Caco-2 (cell line): ENCODE measurements around the gene CHRM2. TPM values are rescaled to one million over a fixed set of nuclear protein-coding genes. Genes with fewer than 3 reads are reported as not detected.

ENCODE experiments used
- BruUV-seq: library from RNA; stranded (reverse); fragments of 400-500 nt; replicated peaks from 2 replicates; lab custom pipeline; 2021; lab: Mats Ljungman, UMichigan
- CTCF ChIA-PET: fragments of 300-600 bp; sonication (Branson Sonifier 250); formaldehyde crosslinking; loops from one replicate; lab custom pipeline; 2022; ENCODE audit warnings: antibody characterized with exemption; lab: Charles Lee
- POLR2A ChIA-PET: fragments of 300-600 bp; sonication (Branson Sonifier 250); formaldehyde crosslinking; loops from one replicate; lab custom pipeline; 2022; ENCODE audit warnings: antibody characterized with exemption; lab: Charles Lee
- DNase-seq, 2 experiments: peaks; one replicate each; pipeline versions ENCODE4 v3.0.0 to v3.0.0-alpha.2; 2020 to 2022
- H3K27me3 ChIP-seq: replicated peaks from 2 replicates; pipeline ENCODE4 v1.6.0; 2011; ENCODE audit warnings: low read length; ENCODE audit not compliant: control insufficient read depth, insufficient read depth
- H3K36me3 ChIP-seq: 2 replicates; pipeline ENCODE4 v1.5.1; 2011; ENCODE audit warnings: low read length; ENCODE audit not compliant: control insufficient read depth, insufficient read depth
- H3K4me1 ChIP-seq: fragments of 250-450 bp; sonication (Bioruptor Pico); 2 replicates; pipeline ENCODE4 v1.5.1; 2020; ENCODE audit warnings: mild to moderate bottlenecking
- H3K4me3 ChIP-seq: 2 replicates; pipeline ENCODE4 v1.5.1; 2011; ENCODE audit warnings: low read depth, mild to moderate bottlenecking, control low read depth, low read length
- H3K9me3 ChIP-seq: fragments of 250-450 bp; sonication (Bioruptor Pico); 2 replicates; pipeline ENCODE4 v1.5.1; 2020; ENCODE audit warnings: mild to moderate bottlenecking, moderate library complexity
- H3K27ac Mint-ChIP-seq: one replicate; pipeline ENCODE4 v1.8.0; 2022; ENCODE audit warnings: mixed read lengths; ENCODE audit not compliant: unreplicated experiment
- H3K27me3 Mint-ChIP-seq: one replicate; pipeline ENCODE4 v1.8.0; 2022; ENCODE audit warnings: mixed read lengths; ENCODE audit not compliant: insufficient read depth, unreplicated experiment
- H3K36me3 Mint-ChIP-seq: one replicate; pipeline ENCODE4 v1.8.0; 2022; ENCODE audit warnings: mild to moderate bottlenecking, mixed read lengths; ENCODE audit not compliant: insufficient read depth, unreplicated experiment
- H3K4me1 Mint-ChIP-seq: one replicate; pipeline ENCODE4 v1.8.0; 2022; ENCODE audit warnings: low read depth, mixed read lengths; ENCODE audit not compliant: unreplicated experiment
- H3K4me3 Mint-ChIP-seq: one replicate; pipeline ENCODE4 v1.8.0; 2022; ENCODE audit warnings: mild to moderate bottlenecking, moderate library complexity, mixed read lengths; ENCODE audit not compliant: unreplicated experiment
- H3K9me3 Mint-ChIP-seq: one replicate; pipeline ENCODE4 v1.8.0; 2022; ENCODE audit warnings: mixed read lengths; ENCODE audit not compliant: unreplicated experiment
- intact Hi-C: fragments of 100-400 bp; cut with micrococcal nuclease; formaldehyde crosslinking; loops from one replicate; pipeline ENCODE4 v1.10.0; 2022; ENCODE audit not compliant: unreplicated experiment
- total RNA-seq: library from RNA; stranded (reverse); gene quantifications from 2 replicates; pipeline ENCODE4 v1.2.3, GENCODE V29; 2022
- TF ChIP-seq, protein P1 (sequence below), 2 experiments: fragments of 200-600 bp in 1 of 2; IDR thresholded peaks; 1 replicate in 1 of 2; 2 replicates in 1 of 2; pipeline versions ENCODE4 v1.5.1 to v1.8.0; 2011 to 2022; ENCODE audit warnings: antibody characterized with exemption in 1 of 2, control low read depth in 1 of 2, inconsistent platforms in 1 of 2, low read depth in 1 of 2, low read length in 1 of 2, mild to moderate bottlenecking in 1 of 2, moderate library complexity in 1 of 2; ENCODE audit not compliant: insufficient read depth in 1 of 2, severe bottlenecking in 1 of 2, unreplicated experiment in 1 of 2

CHRM2 gene
- total RNA-seq, 1 experiment from 2014 or later = not detected

- H3K9me3 Mint-ChIP-seq = no peaks in the 10 kb centered on the region
- CTCF ChIA-PET = no interaction called here
- peaks cover 3% of the 10 kb centered on the region for H3K27me3 Mint-ChIP-seq
- Histone ChIP-seq H3K36me3 (no peaks in the 10 kb centered on the region), H3K9me3 (no peaks in the 10 kb centered on the region), H3K27me3 (no peaks in the 10 kb centered on the region), H3K4me1 (no peaks in the 10 kb centered on the region), H3K4me3 (no peak overlapping the region)
- POLR2A ChIA-PET = no interaction called here
- no TSS peak for BruUV-seq
- no peak overlapping the region for H3K27ac Mint-ChIP-seq
- H3K36me3 Mint-ChIP-seq = no peaks in the 10 kb centered on the region
- intact Hi-C loops = no loop called here
- TF ChIP-seq, protein P1, sequence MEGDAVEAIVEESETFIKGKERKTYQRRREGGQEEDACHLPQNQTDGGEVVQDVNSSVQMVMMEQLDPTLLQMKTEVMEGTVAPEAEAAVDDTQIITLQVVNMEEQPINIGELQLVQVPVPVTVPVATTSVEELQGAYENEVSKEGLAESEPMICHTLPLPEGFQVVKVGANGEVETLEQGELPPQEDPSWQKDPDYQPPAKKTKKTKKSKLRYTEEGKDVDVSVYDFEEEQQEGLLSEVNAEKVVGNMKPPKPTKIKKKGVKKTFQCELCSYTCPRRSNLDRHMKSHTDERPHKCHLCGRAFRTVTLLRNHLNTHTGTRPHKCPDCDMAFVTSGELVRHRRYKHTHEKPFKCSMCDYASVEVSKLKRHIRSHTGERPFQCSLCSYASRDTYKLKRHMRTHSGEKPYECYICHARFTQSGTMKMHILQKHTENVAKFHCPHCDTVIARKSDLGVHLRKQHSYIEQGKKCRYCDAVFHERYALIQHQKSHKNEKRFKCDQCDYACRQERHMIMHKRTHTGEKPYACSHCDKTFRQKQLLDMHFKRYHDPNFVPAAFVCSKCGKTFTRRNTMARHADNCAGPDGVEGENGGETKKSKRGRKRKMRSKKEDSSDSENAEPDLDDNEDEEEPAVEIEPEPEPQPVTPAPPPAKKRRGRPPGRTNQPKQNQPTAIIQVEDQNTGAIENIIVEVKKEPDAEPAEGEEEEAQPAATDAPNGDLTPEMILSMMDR (IDR thresholded peaks at IDR 0.05; ENCODE audit: insufficient read depth in 1 of 2, low read depth in 1 of 2, low read length in 1 of 2, severe bottlenecking in 1 of 2, unreplicated experiment in 1 of 2) = no peak
- no peak overlapping the region for H3K4me3 Mint-ChIP-seq
- no peak for DNase-seq
- H3K4me1 Mint-ChIP-seq = no peaks in the 10 kb centered on the region
Measured at GRCh38 chr7:136914016-136914415, 45.6 kb downstream of the CHRM2 start.

- CTCF ChIA-PET = no interaction called here
- H3K9me3 Mint-ChIP-seq = no peaks in the 10 kb centered on the region
- no TSS peak for BruUV-seq
Measured at GRCh38 chr7:136919820-136920219, 51.4 kb downstream of the CHRM2 start.

GRCh38 chr7:136923111-136923667 is 54.7 kb downstream of the CHRM2 start:
- Mint-ChIP-seq H3K4me3 (no peak overlapping the region), H3K27me3 (no peaks in the 10 kb centered on the region), H3K27ac (no peak overlapping the region), H3K36me3 (no peaks in the 10 kb centered on the region), H3K4me1 (no peaks in the 10 kb centered on the region), H3K9me3 (no peaks in the 10 kb centered on the region)
- ChIA-PET POLR2A (interaction anchor here (0.6 kb wide), 1 partner anchor 11 kb away, joined by 3 read pairs; no protein-coding TSS in a partner anchor), CTCF (no interaction called here)
- intact Hi-C loops = no loop called here
- no peak for DNase-seq
- BruUV-seq = no TSS peak
- no peaks in the 10 kb centered on the region for H3K9me3 ChIP-seq
- H3K4me1 ChIP-seq = no peaks in the 10 kb centered on the region
- TF ChIP-seq, protein P1 (IDR thresholded peaks at IDR 0.05; ENCODE audit: insufficient read depth in 1 of 2, low read depth in 1 of 2, low read length in 1 of 2, severe bottlenecking in 1 of 2, unreplicated experiment in 1 of 2) = no peak
- no peak overlapping the region for H3K4me3 ChIP-seq
- H3K36me3 ChIP-seq = no peaks in the 10 kb centered on the region
- H3K27me3 ChIP-seq = no peaks in the 10 kb centered on the region

More at GRCh38 chr7:136919820-136920219, 51.4 kb downstream of the CHRM2 start:
- no peak overlapping the region for H3K4me3 ChIP-seq
- POLR2A ChIA-PET = no interaction called here
- no peaks in the 10 kb centered on the region for H3K27me3 ChIP-seq
- H3K4me1 ChIP-seq = no peaks in the 10 kb centered on the region
- H3K9me3 ChIP-seq = no peaks in the 10 kb centered on the region
- Mint-ChIP-seq H3K4me1 (no peaks in the 10 kb centered on the region), H3K27ac (no peak overlapping the region), H3K27me3 (no peaks in the 10 kb centered on the region), H3K36me3 (no peaks in the 10 kb centered on the region), H3K4me3 (no peak overlapping the region)
- TF ChIP-seq, protein P1 (IDR thresholded peaks at IDR 0.05; ENCODE audit: insufficient read depth in 1 of 2, low read depth in 1 of 2, low read length in 1 of 2, severe bottlenecking in 1 of 2, unreplicated experiment in 1 of 2) = no peak
- intact Hi-C loops = no loop called here
- no peak for DNase-seq
- no peaks in the 10 kb centered on the region for H3K36me3 ChIP-seq
